SK-N-SH treated with all-trans-retinoic acid at 6 μM for 48 hours (cell line): ENCODE results near the gene CHM.

Experiments
- CREB5 ChIP-seq: fragments of 250-450 bp; sonication (Bioruptor Pico); IDR thresholded peaks from 2 replicates; pipeline ENCODE4 v1.5.1; 2020; ENCODE audit warnings: low read depth, mild to moderate bottlenecking, moderate library complexity
- CSDC2 ChIP-seq: fragments of 250-450 bp; sonication (Bioruptor Pico); IDR thresholded peaks from 2 replicates; pipeline ENCODE4 v1.5.0; 2020; ENCODE audit warnings: mild to moderate bottlenecking, moderate library complexity
- GLIS3 ChIP-seq: fragments of 250-450 bp; sonication (Bioruptor Pico); IDR thresholded peaks from 2 replicates; pipeline ENCODE4 v1.5.0; 2020; ENCODE audit warnings: mild to moderate bottlenecking, moderate library complexity
- TCF4 ChIP-seq: fragments of 250-450 bp; sonication (Bioruptor Pico); IDR thresholded peaks from 2 replicates; pipeline ENCODE4 v1.8.0; 2021; ENCODE audit warnings: mild to moderate bottlenecking, moderate library complexity, borderline replicate concordance
- TOX ChIP-seq: fragments of 250-450 bp; sonication (Bioruptor Pico); IDR thresholded peaks from 2 replicates; pipeline ENCODE4 v1.8.0; 2021; ENCODE audit warnings: mild to moderate bottlenecking, moderate library complexity, borderline replicate concordance
- TSHZ2 ChIP-seq: fragments of 250-450 bp; sonication (Bioruptor Pico); IDR thresholded peaks from 2 replicates; pipeline ENCODE4 v1.5.0; 2020; ENCODE audit warnings: mild to moderate bottlenecking, moderate library complexity
- ZNF70 ChIP-seq: fragments of 450-650 bp; formaldehyde crosslinking; IDR thresholded peaks from 2 replicates; pipeline ENCODE4 v1.5.0; 2020; ENCODE audit warnings: mild to moderate bottlenecking, moderate library complexity
- ZNF8 ChIP-seq: fragments of 450-650 bp; formaldehyde crosslinking; IDR thresholded peaks from 2 replicates; pipeline ENCODE4 v1.5.0; 2020; ENCODE audit warnings: mild to moderate bottlenecking, moderate library complexity
- TF ChIP-seq, protein P1 (sequence below): fragments of 250-450 bp; sonication (Bioruptor Pico); IDR thresholded peaks from 2 replicates; pipeline ENCODE4 v1.8.0; 2021; ENCODE audit warnings: low read depth, mild to moderate bottlenecking, moderate library complexity, borderline replicate concordance
- TF ChIP-seq, protein P2 (sequence below): fragments of 250-450 bp; sonication (Bioruptor Pico); IDR thresholded peaks from 2 replicates; pipeline ENCODE4 v1.8.0; 2020; ENCODE audit warnings: mild to moderate bottlenecking, moderate library complexity, borderline replicate concordance

DNA sequence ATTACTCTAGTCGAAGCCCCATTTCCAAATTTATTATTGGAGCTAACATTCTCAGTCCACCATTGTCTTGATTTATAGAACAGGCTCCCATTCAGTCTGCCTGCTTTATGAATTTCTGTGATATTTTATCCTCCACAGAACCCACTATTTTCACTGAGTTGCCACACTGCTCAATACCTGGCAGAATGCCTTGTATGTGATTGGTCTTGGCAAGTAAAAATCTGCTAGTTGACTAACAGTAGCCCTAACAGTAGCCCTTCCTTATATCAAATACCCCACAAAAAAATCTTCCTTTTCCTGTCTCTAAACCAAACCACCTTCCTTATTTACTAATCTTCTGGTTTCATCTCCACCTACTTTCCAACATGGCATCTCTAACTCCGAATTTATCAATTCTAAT is 82.6 kb downstream of the CHM start:
- no peak for TF ChIP-seq ZNF8
- TF ChIP-seq TCF4 (CRISPR knock-in tag), result no peak
- TF ChIP-seq, protein P1, sequence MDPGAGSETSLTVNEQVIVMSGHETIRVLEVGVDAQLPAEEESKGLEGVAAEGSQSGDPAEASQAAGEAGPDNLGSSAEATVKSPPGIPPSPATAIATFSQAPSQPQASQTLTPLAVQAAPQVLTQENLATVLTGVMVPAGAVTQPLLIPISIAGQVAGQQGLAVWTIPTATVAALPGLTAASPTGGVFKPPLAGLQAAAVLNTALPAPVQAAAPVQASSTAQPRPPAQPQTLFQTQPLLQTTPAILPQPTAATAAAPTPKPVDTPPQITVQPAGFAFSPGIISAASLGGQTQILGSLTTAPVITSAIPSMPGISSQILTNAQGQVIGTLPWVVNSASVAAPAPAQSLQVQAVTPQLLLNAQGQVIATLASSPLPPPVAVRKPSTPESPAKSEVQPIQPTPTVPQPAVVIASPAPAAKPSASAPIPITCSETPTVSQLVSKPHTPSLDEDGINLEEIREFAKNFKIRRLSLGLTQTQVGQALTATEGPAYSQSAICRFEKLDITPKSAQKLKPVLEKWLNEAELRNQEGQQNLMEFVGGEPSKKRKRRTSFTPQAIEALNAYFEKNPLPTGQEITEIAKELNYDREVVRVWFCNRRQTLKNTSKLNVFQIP (CRISPR knock-in tag), result no peak
- TF ChIP-seq GLIS3 (CRISPR knock-in tag), result no peak
- TF ChIP-seq, protein P2, sequence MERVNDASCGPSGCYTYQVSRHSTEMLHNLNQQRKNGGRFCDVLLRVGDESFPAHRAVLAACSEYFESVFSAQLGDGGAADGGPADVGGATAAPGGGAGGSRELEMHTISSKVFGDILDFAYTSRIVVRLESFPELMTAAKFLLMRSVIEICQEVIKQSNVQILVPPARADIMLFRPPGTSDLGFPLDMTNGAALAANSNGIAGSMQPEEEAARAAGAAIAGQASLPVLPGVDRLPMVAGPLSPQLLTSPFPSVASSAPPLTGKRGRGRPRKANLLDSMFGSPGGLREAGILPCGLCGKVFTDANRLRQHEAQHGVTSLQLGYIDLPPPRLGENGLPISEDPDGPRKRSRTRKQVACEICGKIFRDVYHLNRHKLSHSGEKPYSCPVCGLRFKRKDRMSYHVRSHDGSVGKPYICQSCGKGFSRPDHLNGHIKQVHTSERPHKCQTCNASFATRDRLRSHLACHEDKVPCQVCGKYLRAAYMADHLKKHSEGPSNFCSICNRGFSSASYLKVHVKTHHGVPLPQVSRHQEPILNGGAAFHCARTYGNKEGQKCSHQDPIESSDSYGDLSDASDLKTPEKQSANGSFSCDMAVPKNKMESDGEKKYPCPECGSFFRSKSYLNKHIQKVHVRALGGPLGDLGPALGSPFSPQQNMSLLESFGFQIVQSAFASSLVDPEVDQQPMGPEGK (CRISPR knock-in tag), result no peak
- no peak for TF ChIP-seq TSHZ2 (CRISPR knock-in tag)
- no peak for TF ChIP-seq TOX
- no peak for TF ChIP-seq ZNF70 (CRISPR knock-in tag)
- TF ChIP-seq CREB5 (CRISPR knock-in tag), result no peak
- no peak for TF ChIP-seq CSDC2 (CRISPR knock-in tag)
